ENCODE data around the gene IQSEC1. TPM values are rescaled to one million over a fixed set of nuclear protein-coding genes. Genes with fewer than 3 reads are reported as not detected.

Gene IQSEC1
- total RNA-seq, 1 donor from 2014 or later = 82.3 TPM

GRCh38 chr3:12891985-12892839 is 181.0 kb downstream of the IQSEC1 start:
- peak overlapping the region; percentile 22 for H3K4me3 ChIP-seq
- peak; percentile 53 for DNase-seq

GRCh38 chr3:12891391-12891984 is 181.7 kb downstream of the IQSEC1 start:
- ATAC-seq (no peak), DNase-seq (no peak)
- TF ChIP-seq CTCF (IDR thresholded peaks at IDR 0.05) = no peak
- Histone ChIP-seq H3K4me1 (peaks cover 17% of the 10 kb centered on the region), H3K36me3 (no peaks in the 10 kb centered on the region), H3K9me3 (no peaks in the 10 kb centered on the region), H3K27ac (no peak overlapping the region), H3K4me3 (peak overlapping the region; percentile 22), H3K27me3 (ENCODE audit: low read depth) (peaks cover 8% of the 10 kb centered on the region)
- intact Hi-C loops (cut with DNase I) = no loop called here

More at GRCh38 chr3:12891985-12892839, 181.0 kb downstream of the IQSEC1 start:
- no peaks in the 10 kb centered on the region for H3K9me3 ChIP-seq
- no peaks in the 10 kb centered on the region for H3K36me3 ChIP-seq
- ATAC-seq = peak; percentile 68 to 72
- H3K4me1 ChIP-seq = peaks cover 18% of the 10 kb centered on the region
- H3K27me3 ChIP-seq (ENCODE audit: low read depth) = peaks cover 8% of the 10 kb centered on the region
- no peak overlapping the region for H3K27ac ChIP-seq
- peak; percentile 86 for TF ChIP-seq CTCF (IDR thresholded peaks at IDR 0.05)
- intact Hi-C loops (cut with DNase I) = no loop called here

- H3K9me3 ChIP-seq = no peaks in the 10 kb centered on the region
- no peak overlapping the region for H3K4me3 ChIP-seq
- no peaks in the 10 kb centered on the region for H3K36me3 ChIP-seq
- H3K27me3 ChIP-seq (ENCODE audit: low read depth) = peaks cover 9% of the 10 kb centered on the region
- no peak overlapping the region for H3K27ac ChIP-seq
- intact Hi-C loops (cut with DNase I) = no loop called here
- H3K4me1 ChIP-seq = peaks cover 13% of the 10 kb centered on the region
- no peak for DNase-seq
- ATAC-seq = no peak
- TF ChIP-seq CTCF (IDR thresholded peaks at IDR 0.05) = no peak
Measured at GRCh38 chr3:12890610-12891390, 182.4 kb downstream of the IQSEC1 start.

GRCh38 chr3:12886736-12887135 is 186.5 kb downstream of the IQSEC1 start:
- H3K27ac ChIP-seq = no peak overlapping the region
- no peak for TF ChIP-seq CTCF (IDR thresholded peaks at IDR 0.05)
- H3K4me3 ChIP-seq = no peak overlapping the region
- peak; percentile 36 for DNase-seq
- H3K4me1 ChIP-seq = peaks cover 3% of the 10 kb centered on the region
- intact Hi-C loops (cut with DNase I) = no loop called here
- H3K27me3 ChIP-seq (ENCODE audit: low read depth) = peaks cover 15% of the 10 kb centered on the region
- H3K9me3 ChIP-seq = no peaks in the 10 kb centered on the region
- H3K36me3 ChIP-seq = no peaks in the 10 kb centered on the region
- no peak for ATAC-seq

- intact Hi-C loops (cut with DNase I) = no loop called here
- ATAC-seq = no peak
- H3K4me1 ChIP-seq = no peaks in the 10 kb centered on the region
- DNase-seq = no peak
- H3K4me3 ChIP-seq = no peak overlapping the region
- H3K36me3 ChIP-seq = no peaks in the 10 kb centered on the region
- peaks cover 15% of the 10 kb centered on the region for H3K27me3 ChIP-seq (ENCODE audit: low read depth)
- TF ChIP-seq CTCF (IDR thresholded peaks at IDR 0.05) = no peak
- H3K9me3 ChIP-seq = no peaks in the 10 kb centered on the region
- H3K27ac ChIP-seq = no peak overlapping the region
Measured at GRCh38 chr3:12886106-12886679, 187.0 kb downstream of the IQSEC1 start.

All from lower lobe of right lung (tissue), 2 donors.